MG63 (cell line): Measurements from ENCODE around the gene C1QTNF8. TPM values are rescaled to one million over a fixed set of nuclear protein-coding genes. Genes with fewer than 3 reads are reported as not detected.

Experiments used
- DNase-seq: peaks from one replicate; pipeline ENCODE4 v3.0.0-alpha.2; 2020
- H3K27me3 ChIP-seq: fragments of 250-450 bp; sonication (Bioruptor Pico); 2 replicates; pipeline ENCODE4 v1.5.1; 2020; ENCODE audit warnings: mild to moderate bottlenecking, moderate library complexity
- H3K36me3 ChIP-seq: fragments of 250-450 bp; sonication (Bioruptor Pico); 2 replicates; pipeline ENCODE4 v1.5.1; 2020; ENCODE audit warnings: mild to moderate bottlenecking, moderate library complexity
- H3K4me3 ChIP-seq: fragments of 250-450 bp; sonication (Bioruptor Pico); 2 replicates; pipeline ENCODE4 v1.5.1; 2020; ENCODE audit warnings: mild to moderate bottlenecking, moderate library complexity
- H3K9me3 ChIP-seq: fragments of 250-450 bp; sonication (Bioruptor Pico); 2 replicates; pipeline ENCODE4 v1.5.1; 2020; ENCODE audit warnings: mild to moderate bottlenecking, moderate library complexity
- total RNA-seq: library from RNA; depleted of rRNA; stranded (reverse); fragments of >200 nt; shearing (Covaris generic); gene quantifications from 2 replicates; pipeline ENCODE4 v1.2.3, GENCODE V29; 2014; ENCODE audit warnings: low replicate concordance

The C1QTNF8 gene
- total RNA-seq, 1 experiment from 2014 or later = not detected

DNA sequence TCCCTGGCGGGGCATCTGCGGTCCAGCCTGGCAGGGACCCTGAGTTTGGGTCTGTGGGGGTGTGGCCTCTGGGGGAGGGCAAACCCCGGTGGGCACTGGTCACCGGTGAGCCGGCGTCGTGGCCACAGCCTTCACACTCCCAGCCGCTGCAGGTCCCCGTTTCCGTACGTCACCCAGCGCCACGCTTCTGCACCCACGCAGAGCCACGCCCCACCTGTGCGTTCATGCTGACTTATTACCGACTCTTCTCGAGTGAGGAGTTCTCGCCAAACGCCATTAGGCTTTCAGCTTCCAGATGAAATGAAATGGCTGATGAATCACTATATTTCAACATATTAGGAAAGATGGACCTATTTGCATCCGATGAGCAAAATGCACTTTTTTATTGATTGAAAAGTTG lies 32.3 kb downstream of the C1QTNF8 start:
- peaks cover 10% of the 10 kb centered on the region for H3K9me3 ChIP-seq
- no peak overlapping the region for H3K4me3 ChIP-seq
- H3K27me3 ChIP-seq = peaks cover 52% of the 10 kb centered on the region
- DNase-seq = no peak
- H3K36me3 ChIP-seq = no peaks in the 10 kb centered on the region

DNA sequence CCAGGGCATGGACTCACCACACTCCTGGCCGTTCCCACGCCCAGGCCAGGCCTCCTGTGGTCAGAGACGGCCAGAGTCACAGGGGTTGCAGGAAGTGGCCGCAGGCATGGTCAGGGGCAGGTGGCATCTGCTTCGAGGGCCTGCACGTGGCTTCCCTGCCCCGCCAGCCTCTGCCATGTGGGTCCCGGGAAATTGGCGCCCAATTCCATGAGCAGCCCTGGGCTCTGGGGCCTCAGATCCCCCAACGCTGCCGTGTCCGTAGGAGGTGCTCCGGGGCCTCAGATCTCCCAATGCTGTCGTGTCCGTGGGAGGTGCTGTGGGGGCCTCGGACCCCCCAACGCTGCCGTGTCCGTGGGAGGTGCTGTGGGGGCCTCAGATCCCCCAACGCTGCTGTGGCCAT lies 33.1 kb downstream of the C1QTNF8 start:
- Histone ChIP-seq H3K4me3 (no peak overlapping the region), H3K9me3 (peaks cover 10% of the 10 kb centered on the region), H3K27me3 (peaks cover 44% of the 10 kb centered on the region)

DNA sequence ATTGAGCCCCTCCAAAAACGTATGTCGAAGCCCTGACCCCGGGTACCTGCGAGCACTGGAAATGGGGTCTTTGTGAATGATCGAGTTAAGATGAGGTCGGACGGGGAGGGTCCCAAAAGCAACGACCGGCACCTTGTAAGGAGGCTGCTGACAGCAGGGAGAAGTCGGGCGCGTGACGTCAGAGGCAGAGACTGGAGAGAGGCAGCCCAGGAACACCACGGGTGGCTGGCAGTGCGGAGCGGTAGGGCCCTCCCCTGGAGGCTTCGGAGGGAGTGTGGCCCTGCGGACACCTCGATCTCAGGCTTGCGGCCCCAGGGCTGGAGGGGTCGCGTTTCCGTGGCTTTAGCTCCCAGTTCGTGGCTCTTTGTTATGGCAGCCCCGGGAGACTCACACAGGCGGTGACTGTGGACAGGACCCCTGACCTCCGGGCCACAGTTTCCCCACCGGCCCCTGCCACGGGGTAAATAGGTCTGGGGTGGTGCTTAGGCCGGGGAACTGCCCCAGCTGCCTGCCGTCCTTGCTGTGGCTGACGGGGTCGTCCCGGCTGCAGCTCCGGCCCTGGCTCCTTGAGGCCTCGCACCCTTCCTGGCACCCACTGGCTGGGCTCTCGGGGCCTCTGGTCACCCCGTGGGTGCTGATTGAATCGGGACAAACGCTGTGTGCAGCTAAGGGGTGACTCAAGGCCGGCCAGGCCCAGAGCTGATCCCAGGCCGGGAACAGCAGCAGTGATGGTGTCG lies 34.1 kb downstream of the C1QTNF8 start:
- Histone ChIP-seq H3K9me3 (peaks cover 10% of the 10 kb centered on the region), H3K4me3 (no peak overlapping the region), H3K27me3 (peaks cover 37% of the 10 kb centered on the region)

More for the DNA sequence above, 33.1 kb downstream of the C1QTNF8 start:
- no peaks in the 10 kb centered on the region for H3K36me3 ChIP-seq
- no peak for DNase-seq

DNA sequence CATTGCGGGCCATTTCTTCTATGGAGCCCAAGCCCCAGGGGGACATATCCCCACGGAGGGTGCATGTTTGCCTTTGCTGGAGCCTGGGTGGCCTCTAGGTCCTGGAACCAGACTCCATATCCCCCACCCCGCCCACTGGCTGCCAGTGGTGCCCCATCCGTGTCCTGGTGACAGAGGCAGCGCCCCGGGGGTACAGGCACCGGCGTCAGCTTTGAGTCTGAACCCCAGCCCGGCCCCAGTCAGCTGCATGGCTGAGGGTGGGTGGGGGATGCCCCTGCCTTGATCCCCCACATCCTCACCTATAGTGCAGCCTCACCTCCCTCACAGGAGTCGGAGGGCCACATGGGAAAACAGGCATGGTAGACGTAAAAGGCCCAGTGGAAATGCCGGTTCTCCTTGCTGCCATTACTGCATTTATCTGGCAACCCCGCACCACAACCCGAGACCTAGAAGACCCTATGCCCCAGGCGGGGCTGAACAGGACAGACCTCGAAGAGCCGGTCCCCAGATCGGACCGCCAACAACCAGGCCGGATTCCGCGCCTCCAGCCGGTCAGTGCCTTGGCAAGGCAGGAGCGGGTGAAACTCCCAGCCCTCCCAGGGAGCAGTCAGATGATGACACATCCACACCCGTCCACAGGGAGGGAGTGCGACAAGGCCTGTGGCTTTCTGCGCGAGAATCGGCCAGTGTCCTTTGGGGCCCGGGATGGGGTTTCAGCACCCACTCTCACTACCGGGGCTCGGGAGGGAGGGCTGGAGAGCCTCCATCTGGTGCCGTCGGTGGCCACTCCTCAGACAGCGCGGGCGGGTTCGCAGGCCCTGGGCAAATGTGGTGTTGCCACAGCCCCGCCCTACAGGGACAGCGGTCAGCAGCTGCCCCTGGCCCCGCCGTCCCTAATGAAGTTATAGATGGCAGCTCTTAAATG lies 35.4 kb downstream of the C1QTNF8 start:
- peaks cover 24% of the 10 kb centered on the region for H3K27me3 ChIP-seq
- no peak for DNase-seq
- H3K36me3 ChIP-seq = no peaks in the 10 kb centered on the region
- H3K4me3 ChIP-seq = no peak overlapping the region
- peaks cover 10% of the 10 kb centered on the region for H3K9me3 ChIP-seq

More for the DNA sequence above, 34.1 kb downstream of the C1QTNF8 start:
- no peak for DNase-seq
- no peaks in the 10 kb centered on the region for H3K36me3 ChIP-seq

DNA sequence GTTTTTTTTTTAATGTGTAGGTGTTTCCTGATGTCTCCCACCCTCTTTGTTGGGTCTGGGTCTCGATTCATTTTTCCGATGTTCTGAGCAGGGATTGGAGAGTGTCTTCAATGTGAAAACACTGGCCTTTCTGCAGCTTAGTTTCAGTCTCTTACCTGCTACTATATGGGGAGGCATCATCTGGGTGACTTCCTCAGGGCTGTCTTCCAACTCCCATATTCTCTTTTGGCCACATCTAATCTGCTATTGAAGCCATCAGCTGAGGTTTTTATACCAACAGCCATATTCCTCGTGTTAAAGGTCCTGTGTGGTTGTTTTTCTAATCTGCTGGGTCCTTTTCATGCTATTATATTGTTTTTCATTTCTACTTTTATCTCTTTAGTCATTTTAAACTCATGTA lies 36.7 kb downstream of the C1QTNF8 start:
- DNase-seq = no peak
- H3K4me3 ChIP-seq = no peak overlapping the region
- peaks cover 10% of the 10 kb centered on the region for H3K9me3 ChIP-seq
- H3K36me3 ChIP-seq = no peaks in the 10 kb centered on the region
- peaks cover 11% of the 10 kb centered on the region for H3K27me3 ChIP-seq

DNA sequence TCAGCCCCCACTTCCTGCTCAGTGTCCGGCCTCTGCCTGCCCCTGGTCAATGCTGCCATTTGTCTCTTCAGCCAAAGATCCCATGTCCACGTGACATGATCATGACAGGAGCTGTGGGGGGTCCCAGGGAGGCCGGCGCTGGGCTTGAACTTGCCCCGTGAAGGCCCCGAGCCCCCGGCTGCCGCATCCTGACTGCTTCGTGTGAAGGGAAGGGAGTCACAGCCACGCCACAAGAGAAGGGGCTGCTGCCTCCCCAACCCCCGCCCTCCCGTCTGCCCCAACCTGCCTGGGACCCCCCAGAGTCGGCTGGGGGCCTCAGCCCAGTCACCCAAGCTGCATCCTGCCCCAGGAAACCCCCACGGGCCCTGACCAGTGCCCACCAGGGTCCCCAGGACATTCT lies 37.8 kb downstream of the C1QTNF8 start:
- DNase-seq = no peak
- Histone ChIP-seq H3K4me3 (no peak overlapping the region), H3K36me3 (no peaks in the 10 kb centered on the region), H3K9me3 (peaks cover 10% of the 10 kb centered on the region), H3K27me3 (0 out of 2 replicates have a peak, but pooled peaks cover 3% of the 10 kb centered on the region)

DNA sequence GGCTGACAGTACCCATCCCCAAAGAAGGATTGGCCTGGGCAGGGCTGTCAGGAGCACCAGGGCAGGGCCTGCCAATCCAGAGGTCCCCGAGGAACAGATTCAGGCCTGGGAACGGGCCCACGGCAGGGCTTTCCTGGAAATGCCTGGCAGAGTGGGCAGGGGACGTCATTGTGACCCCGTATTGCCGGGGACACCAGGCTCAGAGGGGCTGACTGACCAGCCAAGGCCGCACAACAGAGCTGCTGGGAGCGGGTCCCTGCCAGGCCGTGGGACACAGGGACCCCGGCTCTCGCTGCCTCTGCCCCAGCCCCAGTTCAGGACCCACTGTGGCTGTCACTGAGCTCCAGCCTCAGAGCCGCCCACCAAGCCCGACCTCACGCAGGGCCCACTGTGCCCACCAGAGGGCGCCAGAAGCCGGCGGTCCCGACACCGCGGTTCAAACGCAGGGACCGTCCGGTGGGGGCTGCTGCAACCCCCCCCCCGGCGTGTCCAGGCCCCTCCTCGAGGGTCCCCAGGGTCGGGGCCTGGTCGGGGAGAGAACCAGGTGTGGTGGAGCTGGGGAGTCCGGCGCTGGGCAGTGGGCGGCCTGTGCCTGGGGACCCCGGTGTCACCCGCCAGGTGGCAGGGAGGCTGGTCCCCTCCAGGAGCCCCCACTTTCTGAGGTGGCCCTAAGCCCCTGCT lies 38.7 kb downstream of the C1QTNF8 start:
- H3K4me3 ChIP-seq = no peak overlapping the region
- peak; percentile 41 for DNase-seq
- H3K27me3 ChIP-seq = 0 out of 2 replicates have a peak, but pooled peaks cover 3% of the 10 kb centered on the region
- peaks cover 10% of the 10 kb centered on the region for H3K9me3 ChIP-seq
- no peaks in the 10 kb centered on the region for H3K36me3 ChIP-seq

DNA sequence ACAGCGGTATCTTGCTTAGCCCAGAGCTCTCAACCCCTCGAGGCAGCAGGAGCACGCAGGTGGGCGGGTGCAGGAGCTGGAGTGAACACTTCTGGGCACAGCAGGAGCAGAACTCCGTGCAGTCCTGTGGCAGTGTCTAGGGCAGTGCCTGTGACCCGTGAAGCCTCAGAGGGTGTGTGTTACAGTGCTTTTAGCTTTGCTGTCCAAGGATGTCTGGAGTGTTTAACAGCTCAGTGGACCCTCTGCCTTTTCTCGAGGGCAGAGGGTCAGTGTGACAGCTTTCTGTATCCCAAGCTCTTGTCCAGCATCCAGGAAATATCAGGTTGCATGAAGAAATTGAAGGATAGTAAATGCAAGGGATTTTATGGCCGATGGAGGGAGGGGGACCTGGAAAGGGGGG lies 39.8 kb downstream of the C1QTNF8 start:
- DNase-seq = no peak
- Histone ChIP-seq H3K4me3 (no peak overlapping the region), H3K27me3 (0 out of 2 replicates have a peak, but pooled peaks cover 3% of the 10 kb centered on the region), H3K36me3 (no peaks in the 10 kb centered on the region), H3K9me3 (peaks cover 10% of the 10 kb centered on the region)

DNA sequence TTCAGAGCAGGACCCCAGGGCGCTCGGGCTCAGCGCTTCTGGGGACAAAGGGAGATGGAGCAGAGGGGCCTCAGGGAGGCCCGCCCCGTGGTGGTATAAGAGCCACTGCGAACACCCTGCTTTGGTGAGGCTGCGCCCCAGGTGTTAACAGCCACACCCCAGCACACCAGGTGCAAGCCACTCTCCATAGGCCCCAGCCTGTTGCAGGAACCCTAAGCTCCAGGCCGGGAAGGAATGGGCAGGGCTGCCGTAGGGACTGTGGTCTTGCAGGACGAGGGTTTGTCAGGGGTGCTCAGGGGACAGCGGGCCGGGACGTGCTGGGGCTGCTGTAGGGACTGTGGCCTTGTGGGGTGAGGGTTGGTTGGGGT lies 40.5 kb downstream of the C1QTNF8 start:
- no peak overlapping the region for H3K4me3 ChIP-seq
- peaks cover 10% of the 10 kb centered on the region for H3K9me3 ChIP-seq
- 0 out of 2 replicates have a peak, but pooled peaks cover 3% of the 10 kb centered on the region for H3K27me3 ChIP-seq
- DNase-seq = no peak
- no peaks in the 10 kb centered on the region for H3K36me3 ChIP-seq

DNA sequence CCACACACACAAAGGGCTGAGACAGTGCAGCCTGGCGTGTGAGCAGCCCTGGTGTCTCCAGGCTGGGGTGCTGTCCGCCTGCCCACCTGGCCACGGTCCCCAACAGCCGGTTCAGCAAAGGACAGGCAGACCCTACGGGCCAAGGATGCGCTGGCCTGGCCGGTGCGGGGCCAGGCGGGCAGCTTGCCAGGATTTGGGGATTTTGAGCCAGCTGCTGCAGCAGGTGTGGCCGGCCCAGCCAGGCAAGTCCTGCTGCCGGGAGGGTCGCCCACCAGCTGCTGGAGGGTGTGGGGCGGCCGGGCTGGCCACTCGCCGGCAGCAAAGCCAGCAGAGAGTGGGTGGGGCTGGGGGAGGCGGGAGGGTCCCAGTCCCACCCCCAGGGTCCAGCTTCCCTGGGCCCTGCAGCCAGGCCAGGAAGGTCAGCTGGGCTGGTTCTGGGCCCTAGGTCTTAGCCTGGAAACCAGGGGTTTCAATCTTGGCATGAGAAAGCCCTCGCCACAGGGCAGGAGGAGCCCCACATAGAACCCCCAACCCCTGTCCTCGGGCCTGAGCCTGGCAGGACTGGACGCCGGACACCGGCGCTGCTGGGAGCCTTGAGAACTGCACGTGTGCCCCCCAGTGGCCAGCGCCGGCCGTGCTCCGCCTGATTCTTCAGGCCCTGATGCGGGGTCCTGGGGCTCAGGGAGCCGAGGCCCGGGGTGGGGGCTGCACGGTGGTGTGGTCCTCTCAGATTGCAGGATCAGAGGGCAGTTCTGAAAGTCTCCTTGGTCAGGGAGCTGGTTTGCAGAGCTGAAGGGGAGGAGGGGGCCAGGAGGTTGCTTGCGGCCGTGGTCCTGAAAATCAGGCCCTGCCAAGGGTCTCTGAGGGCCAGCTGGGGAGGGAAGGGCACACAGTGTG lies 41.1 kb downstream of the C1QTNF8 start:
- Histone ChIP-seq H3K27me3 (0 out of 2 replicates have a peak, but pooled peaks cover 3% of the 10 kb centered on the region), H3K36me3 (no peaks in the 10 kb centered on the region), H3K4me3 (no peak overlapping the region), H3K9me3 (peaks cover 10% of the 10 kb centered on the region)
- peak; percentile 59 for DNase-seq

DNA sequence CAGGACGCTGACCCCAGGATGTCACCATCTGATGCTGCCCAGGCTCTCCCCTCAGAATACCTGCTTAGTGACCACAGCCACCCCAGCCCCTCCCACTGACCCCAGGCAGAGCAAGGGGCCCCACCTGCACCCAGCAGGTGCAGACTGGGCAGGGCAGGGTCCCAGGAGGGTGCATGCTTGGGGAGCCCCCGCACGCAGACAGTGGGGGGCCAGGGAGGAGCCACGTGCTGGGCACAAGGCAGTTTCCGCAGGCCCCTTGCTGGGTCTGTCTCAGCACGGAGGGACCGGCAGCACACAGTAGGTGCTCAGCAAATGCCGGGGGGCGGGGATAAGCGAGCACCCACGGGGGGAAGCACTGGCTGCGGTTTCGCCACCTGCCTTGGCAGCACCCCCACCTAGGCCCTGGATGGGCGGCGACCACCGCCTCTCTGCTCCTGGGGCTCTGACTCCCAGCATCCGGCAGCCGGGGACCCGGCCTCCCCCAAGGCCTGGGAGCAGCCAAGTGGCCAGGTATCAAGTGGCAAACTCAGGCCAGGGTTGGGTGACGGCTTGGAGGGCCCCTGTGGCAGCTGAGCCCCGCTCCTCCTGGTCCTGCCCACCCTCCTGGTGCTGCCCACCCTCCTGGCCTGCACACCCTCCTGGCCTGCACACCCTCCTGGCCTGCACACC lies 42.2 kb downstream of the C1QTNF8 start:
- Histone ChIP-seq H3K9me3 (peaks cover 2% of the 10 kb centered on the region; the same call in 1 of the 2 replicates), H3K36me3 (no peaks in the 10 kb centered on the region), H3K27me3 (0 out of 2 replicates have a peak, but pooled peaks cover 3% of the 10 kb centered on the region)

DNA sequence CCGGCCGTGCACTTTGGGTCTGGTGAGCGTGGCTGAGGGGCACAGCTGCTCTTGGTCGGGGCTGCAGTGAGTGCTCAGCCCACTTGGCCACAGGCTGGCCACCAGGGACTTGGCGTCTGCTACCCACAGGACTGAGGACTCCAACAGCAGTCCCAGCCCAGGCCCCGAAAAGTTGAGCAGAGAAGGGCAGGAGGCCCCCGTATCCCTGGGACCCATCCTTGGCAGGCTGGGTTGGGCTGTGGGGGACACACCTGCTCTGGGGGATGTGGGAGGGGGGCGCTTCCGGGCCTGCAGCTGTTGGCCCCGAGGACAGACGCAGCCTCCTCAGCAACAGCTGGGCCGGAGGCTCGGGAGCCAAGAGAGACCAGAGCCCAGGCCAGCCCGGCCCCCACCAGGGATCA lies 42.9 kb downstream of the C1QTNF8 start:
- H3K9me3 ChIP-seq = no peaks in the 10 kb centered on the region
- no peak for DNase-seq
- H3K36me3 ChIP-seq = no peaks in the 10 kb centered on the region
- H3K27me3 ChIP-seq = 0 out of 2 replicates have a peak, but pooled peaks cover 3% of the 10 kb centered on the region
- no peak overlapping the region for H3K4me3 ChIP-seq

More for the DNA sequence above, 42.2 kb downstream of the C1QTNF8 start:
- H3K4me3 ChIP-seq = no peak overlapping the region
- no peak for DNase-seq

DNA sequence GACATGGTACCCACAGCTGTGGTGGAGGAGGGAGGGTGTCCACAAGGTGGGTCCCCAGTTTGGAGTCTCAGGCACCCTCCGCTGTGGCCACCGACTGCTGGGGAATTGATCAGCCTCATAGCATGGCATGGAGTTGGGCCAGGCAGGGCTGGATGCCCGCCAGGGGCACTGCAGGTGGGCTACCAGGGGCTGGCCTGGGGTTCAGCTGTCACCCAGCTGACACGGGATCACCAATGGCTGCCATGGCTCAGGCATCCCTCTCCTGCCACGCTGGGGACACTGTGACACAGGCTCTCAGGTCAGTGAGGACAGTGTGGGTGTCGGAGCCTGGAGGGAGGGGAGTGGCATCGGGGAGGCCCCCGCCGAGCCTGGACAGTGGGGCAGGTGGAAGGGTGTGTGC lies 43.3 kb downstream of the C1QTNF8 start:
- 0 out of 2 replicates have a peak, but pooled peaks cover 3% of the 10 kb centered on the region for H3K27me3 ChIP-seq
- H3K9me3 ChIP-seq = no peaks in the 10 kb centered on the region
- no peaks in the 10 kb centered on the region for H3K36me3 ChIP-seq
- H3K4me3 ChIP-seq = no peak overlapping the region
- no peak for DNase-seq

DNA sequence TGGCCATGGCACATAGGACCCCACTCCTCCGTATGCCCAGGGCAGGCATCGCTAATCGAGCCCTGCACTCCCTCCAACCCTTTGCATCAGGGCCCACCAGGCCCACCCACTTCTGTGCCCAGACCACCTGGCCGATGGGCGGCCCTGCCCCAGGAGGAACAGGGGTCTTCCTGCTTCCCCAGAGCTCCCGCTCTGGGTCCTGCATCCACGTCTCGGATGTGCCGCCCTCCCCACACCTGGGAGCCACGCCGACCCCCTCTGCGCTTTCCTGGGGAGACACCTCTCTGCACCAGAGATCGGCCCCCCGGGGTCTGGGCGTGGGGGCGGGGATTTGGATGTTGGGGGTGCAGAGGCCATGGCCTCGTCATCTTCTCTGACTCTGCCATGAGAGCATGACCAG lies 44.6 kb downstream of the C1QTNF8 start:
- Histone ChIP-seq H3K27me3 (no peaks in the 10 kb centered on the region), H3K4me3 (no peak overlapping the region), H3K36me3 (no peaks in the 10 kb centered on the region), H3K9me3 (no peaks in the 10 kb centered on the region)
- DNase-seq = no peak

DNA sequence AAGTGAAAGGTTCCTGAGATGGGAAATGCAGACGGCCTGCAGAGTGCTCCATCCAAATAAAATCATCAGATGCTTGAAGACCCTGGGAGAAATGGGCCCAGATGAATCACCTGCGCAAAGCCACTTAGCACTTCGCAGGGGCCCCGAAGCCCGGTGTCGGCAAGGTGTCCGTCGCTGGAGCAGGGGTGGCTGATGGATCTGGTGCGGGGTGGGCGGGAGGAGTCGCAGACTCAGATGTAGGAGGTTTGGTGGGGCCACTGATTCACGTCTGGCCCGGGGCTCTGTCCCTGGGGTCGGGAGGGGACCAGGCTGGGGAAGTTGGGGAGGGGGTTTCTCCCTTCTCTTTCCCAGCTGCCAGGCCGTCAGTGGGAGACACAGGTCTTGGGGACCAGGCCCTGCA lies 45.1 kb downstream of the C1QTNF8 start:
- no peaks in the 10 kb centered on the region for H3K27me3 ChIP-seq
- DNase-seq = no peak
- no peak overlapping the region for H3K4me3 ChIP-seq

More for the DNA sequence above, 45.1 kb downstream of the C1QTNF8 start:
- no peaks in the 10 kb centered on the region for H3K9me3 ChIP-seq
- no peaks in the 10 kb centered on the region for H3K36me3 ChIP-seq
